GM12874 (cell line): ENCODE measurements around the gene PPT1.

Source experiments
- CTCF ChIP-seq: IDR thresholded peaks from 2 replicates; pipeline ENCODE4 v1.5.1; 2011; ENCODE audit warnings: low read depth, mild to moderate bottlenecking, control low read depth, low read length, moderate library complexity; ENCODE audit not compliant: insufficient read depth

The PPT1 gene

GRCh38 chr1:40059338-40059959 lies 37.6 kb downstream of the PPT1 start:
- peak; percentile 31 for TF ChIP-seq CTCF

- TF ChIP-seq CTCF = no peak
Measured at GRCh38 chr1:40058453-40059337, 38.4 kb downstream of the PPT1 start.

- no peak for TF ChIP-seq CTCF
Measured at GRCh38 chr1:40058097-40058452, 39.0 kb downstream of the PPT1 start.

GRCh38 chr1:40057310-40058030 lies 39.6 kb downstream of the PPT1 start:
- TF ChIP-seq CTCF = no peak

- TF ChIP-seq CTCF = no peak
Measured at GRCh38 chr1:40056519-40057309, 40.3 kb downstream of the PPT1 start.

- TF ChIP-seq CTCF = no peak
Measured at GRCh38 chr1:40053138-40053887, 43.7 kb downstream of the PPT1 start.
